Epithelial cell of esophagus (primary cell): ENCODE measurements around the gene GALNT13.

Experiments used
- DNase-seq: peaks from one replicate; pipeline ENCODE4 v3.0.0; 2010; ENCODE audit warnings: low read depth
- H3K4me3 ChIP-seq: 2 replicates; pipeline ENCODE4 v1.5.1; 2011; ENCODE audit warnings: mild to moderate bottlenecking, low read length, control low read depth
- CTCF ChIP-seq: IDR thresholded peaks from 2 replicates; pipeline ENCODE4 v1.5.1; 2011; ENCODE audit warnings: low read depth, mild to moderate bottlenecking, low read length, control low read depth, inconsistent platforms; ENCODE audit not compliant: insufficient read depth; ENCODE audit errors: missing control alignments

The GALNT13 gene

GRCh38 chr2:154484338-154485099 lies 612.8 kb downstream of the GALNT13 start:
- DNase-seq = peak; percentile 37
- TF ChIP-seq CTCF = no peak
- no peak overlapping the region for H3K4me3 ChIP-seq

- H3K4me3 ChIP-seq = no peak overlapping the region
- no peak for TF ChIP-seq CTCF
- no peak for DNase-seq
These were observed 617.1 kb downstream of the GALNT13 start for GRCh38 chr2:154488801-154489200.

- TF ChIP-seq CTCF = no peak
- peak; percentile 2 for DNase-seq
- no peak overlapping the region for H3K4me3 ChIP-seq
These were observed 617.6 kb downstream of the GALNT13 start for GRCh38 chr2:154489266-154489858.

DNA sequence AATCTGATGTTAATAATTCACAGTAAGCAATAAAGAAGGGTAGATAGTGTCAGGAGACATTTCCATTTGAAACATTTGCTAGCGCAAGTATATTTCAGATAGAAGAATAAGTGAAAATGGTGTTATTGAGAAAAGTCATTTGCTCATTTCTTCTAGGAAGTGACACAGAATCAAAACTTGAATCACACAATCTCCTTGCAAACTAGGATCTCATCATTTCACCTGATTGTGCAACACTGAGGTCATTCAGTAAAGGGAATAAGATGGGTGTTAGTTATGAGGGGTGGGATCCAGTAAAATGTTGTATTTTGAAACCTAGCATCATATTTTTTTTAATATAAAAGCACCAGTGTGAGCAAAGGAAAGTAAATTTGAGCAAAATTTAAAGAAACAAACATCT lies 618.8 kb downstream of the GALNT13 start:
- no peak for TF ChIP-seq CTCF
- DNase-seq = peak; percentile 0
- no peak overlapping the region for H3K4me3 ChIP-seq

GRCh38 chr2:154495455-154495868 lies 623.7 kb downstream of the GALNT13 start:
- TF ChIP-seq CTCF = no peak
- DNase-seq = no peak
- no peak overlapping the region for H3K4me3 ChIP-seq

DNA sequence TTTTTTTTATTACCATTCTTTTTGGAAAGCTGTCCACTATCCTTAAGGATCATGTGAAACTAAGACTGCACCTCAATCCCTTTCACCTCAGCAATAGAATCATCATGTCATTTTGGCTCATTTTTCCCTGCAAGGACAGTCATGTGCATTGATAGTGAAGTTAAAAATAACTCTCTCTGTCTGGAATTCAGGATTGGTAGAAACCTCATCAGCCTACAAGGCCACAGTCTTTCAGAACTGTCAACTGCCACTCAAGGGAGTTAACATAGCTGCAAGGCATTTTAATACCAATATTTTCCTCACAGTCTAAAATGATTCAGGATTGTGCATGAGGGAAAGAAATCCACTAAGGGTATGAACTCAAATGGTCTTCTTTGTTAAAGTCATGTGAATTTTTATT lies 625.3 kb downstream of the GALNT13 start:
- no peak overlapping the region for H3K4me3 ChIP-seq
- no peak for TF ChIP-seq CTCF
- no peak for DNase-seq
